KOPT-K1 (cell line): Measurements from ENCODE around the gene ZNF346.

Experiments used
- H3K27ac ChIP-seq: fragments of 200-600 bp; sonication (generic); 2 replicates; pipeline ENCODE4 v1.5.1; 2016; ENCODE audit warnings: antibody characterized with exemption, mild to moderate bottlenecking, low read depth, low read length; ENCODE audit not compliant: poor library complexity, severe bottlenecking
- H3K36me3 ChIP-seq: fragments of 200-600 bp; sonication (generic); 2 replicates; pipeline ENCODE4 v1.5.1; 2017; ENCODE audit warnings: antibody characterized with exemption, mild to moderate bottlenecking, low read length, moderate library complexity; ENCODE audit not compliant: insufficient read depth
- H3K9me3 ChIP-seq: fragments of 200-600 bp; sonication (generic); 2 replicates; pipeline ENCODE4 v1.5.1; 2017; ENCODE audit warnings: antibody characterized with exemption, low read length, mild to moderate bottlenecking; ENCODE audit not compliant: insufficient read depth, poor library complexity, severe bottlenecking

The ZNF346 gene

DNA sequence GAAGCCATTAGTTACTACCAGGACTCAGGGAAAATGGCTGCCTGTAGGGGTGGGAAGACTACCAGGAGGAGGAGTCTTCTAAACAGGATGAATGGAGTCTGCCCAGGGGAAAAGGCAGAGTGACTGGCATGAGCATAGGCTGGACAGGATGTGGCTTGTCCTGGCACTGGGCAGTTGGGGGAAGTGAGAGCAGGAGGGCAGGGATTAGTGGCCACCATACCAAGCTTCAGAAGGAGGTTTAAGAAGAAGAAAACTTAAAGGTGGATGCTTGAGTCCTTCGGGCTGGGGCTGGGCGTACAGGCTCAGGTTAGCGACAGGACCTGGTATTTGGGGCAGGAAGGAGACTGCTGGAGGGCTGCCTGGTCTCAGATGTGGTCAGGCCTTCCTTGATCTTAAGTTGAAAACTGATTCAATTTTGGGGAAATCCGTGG lies 106.1 kb downstream of the ZNF346 start:
- H3K36me3 ChIP-seq, result no peaks in the 10 kb centered on the region

DNA sequence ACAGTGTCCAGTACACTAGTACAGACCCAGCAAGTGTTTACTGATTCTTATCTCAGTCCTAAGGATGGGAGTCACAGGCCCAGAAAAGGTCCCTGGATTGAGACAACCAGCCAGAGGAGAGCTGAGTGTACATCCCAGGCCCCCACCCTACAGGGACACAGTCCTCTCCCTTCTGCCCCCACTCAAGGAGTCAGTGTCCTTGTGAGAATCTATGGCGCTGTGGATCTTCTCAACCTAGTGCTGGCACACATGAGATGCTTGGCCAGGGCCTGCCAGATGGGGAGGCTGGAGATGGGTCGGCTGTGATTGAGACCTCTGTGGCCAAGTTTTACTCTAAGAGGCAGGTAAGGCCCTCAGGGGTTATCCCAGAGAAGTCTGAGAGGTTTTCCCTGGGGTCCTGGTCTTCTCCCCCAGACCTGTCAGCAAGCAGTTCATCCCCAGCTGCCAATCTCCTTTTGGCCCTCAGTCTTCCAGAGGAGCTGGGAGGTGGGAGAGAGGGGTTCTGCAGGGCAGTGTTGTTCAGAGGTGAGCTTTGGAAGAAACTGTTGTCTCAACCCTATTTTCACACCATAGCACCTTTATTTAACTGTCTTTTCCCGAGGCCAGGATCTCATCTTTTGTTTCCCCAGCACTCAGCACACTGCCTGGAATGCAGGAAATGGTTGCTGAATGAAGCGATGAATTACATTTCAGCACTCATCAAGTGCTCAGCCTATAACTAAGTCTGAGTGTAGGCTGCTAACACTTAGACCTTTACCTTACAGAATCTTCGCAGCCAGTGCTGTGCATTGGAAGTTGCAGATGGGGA lies 107.9 kb downstream of the ZNF346 start:
- H3K27ac ChIP-seq, result no peak overlapping the region

More for the DNA sequence above, 106.1 kb downstream of the ZNF346 start:
- H3K27ac ChIP-seq, result no peak overlapping the region
- no peaks in the 10 kb centered on the region for H3K9me3 ChIP-seq

More for the DNA sequence above, 107.9 kb downstream of the ZNF346 start:
- H3K9me3 ChIP-seq, result no peaks in the 10 kb centered on the region
- peaks cover 4% of the 10 kb centered on the region for H3K36me3 ChIP-seq
